Activated effector memory CD4-positive, alpha-beta T cell treated with anti-CD3 and anti-CD28 coated beads, Interleukin-2, amount 50 U/mL, for 16 hours (primary cell): ENCODE results near the gene MB.

Experiments used
- DNase-seq: peaks from one replicate; pipeline ENCODE4 v3.0.0-alpha.2; 2020

The MB gene

DNA sequence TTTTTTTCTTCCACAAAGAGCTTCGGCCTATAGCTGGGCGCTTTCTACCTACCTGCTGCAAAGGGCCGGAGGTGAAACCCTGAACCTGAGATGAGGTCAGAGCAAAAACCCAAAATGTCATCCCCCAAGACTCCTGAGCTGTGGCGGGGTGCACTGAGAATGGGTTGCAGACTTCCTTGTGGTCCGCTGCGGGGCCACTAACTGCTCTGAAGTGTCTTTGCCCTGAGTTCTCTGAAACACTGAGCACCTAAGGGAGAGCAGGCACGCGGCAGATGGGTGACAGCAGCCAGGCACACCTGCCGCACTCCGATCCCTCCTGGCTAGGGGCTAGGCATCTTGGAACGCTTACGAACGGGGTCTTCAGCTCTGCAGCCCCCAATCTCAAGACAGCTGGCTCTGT lies 47.2 kb downstream of the MB start:
- no peak for DNase-seq

GRCh38 chr22:35568751-35569739 lies 48.1 kb downstream of the MB start:
- no peak for DNase-seq

- no peak for DNase-seq
Observed at GRCh38 chr22:35567351-35568141, 49.6 kb downstream of the MB start.

- no peak for DNase-seq
Observed at GRCh38 chr22:35564975-35565867, 51.9 kb downstream of the MB start.

DNA sequence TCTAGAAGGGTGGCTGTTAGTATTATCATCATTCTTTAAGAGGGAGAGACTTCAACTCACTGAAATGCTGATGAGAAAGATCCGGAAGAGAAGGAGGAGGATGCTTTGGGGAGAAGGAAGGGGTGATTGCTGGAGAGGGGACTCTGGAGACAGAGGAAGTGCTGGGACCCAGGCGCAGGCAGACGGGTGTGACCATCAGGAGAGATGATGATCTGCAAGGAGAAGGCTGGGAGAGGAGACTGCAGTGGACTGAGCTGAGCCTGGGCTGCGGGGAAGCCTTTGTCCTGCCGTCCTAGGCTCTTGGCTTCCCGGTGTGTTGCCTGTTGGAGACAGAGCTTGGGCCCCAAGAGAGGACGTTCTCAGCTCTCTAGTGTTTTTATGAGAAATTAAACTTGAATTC lies 53.9 kb downstream of the MB start:
- DNase-seq: no peak

GRCh38 chr22:35561796-35562526 lies 55.2 kb downstream of the MB start:
- DNase-seq: no peak

GRCh38 chr22:35560824-35561223 lies 56.3 kb downstream of the MB start:
- DNase-seq: no peak

DNA sequence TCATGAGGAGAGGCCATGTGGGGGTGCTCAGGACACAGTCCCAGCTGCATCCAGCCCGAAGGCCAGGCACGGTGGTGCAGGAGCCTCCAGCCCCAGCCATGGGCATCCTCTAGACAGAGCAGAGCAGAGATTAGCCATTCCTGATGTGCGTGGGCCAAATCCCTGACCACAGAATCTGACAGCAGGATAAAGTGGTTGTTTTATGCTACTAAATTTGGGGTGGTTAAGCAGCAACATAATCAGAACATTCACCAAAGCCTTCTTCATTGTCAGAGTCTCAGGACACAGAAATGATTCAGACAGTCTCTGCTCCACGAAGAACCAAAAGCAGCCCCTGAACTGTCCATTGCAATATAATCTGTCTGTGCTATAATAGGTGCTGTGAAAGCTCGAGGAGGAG lies 56.8 kb downstream of the MB start:
- DNase-seq: no peak

DNA sequence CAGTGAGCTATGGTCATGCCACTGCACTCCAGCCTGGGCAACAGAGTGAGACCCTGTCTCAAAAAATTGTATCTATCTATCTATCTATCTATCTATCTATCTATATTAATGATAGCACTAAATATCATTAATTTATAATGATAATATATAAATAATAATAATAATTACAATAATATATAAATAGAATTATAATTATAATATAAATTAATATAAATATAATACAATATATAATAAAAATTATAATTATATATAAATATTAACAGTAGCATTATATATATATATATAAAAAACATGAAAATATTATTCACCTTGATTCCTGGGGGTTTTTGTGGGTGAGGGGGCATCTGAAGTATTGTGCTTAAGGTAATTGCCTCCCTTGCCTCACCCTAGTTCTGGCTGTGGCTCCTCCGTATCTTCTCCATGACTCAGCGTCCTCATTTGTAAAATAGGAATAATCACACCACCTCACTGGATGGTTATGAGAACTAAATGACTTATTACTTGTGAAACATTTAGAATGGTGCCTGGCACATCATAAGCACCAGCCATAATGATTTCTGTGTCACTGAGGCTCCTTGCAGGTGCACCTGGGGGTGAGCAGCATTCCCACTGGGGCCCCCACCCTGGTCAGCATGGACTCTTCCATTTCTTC lies 57.6 kb downstream of the MB start:
- DNase-seq: no peak

DNA sequence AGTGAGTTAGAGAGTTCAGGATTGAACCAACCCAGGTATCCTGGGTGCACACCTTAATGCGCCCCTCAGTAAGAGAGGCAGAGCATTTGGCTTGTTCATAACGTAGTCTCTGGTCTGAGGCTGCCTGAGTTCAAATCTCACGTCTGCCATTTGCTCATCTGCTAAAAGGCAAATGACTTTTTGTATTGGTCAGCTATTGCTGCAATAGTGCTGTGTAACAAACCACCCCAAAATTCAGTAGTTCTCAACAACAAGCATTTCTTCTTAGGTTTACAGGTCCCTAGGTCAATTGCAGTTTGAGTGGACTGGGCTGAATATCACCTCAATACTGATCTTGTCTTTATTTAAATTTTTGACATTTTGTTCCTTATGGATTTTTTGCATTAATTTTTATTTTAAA lies 58.4 kb downstream of the MB start:
- no peak for DNase-seq

- DNase-seq: no peak
Observed at GRCh38 chr22:35558031-35558430, 59.1 kb downstream of the MB start.
